ENCODE data around the gene SNX13. TPM values are rescaled to one million over a fixed set of nuclear protein-coding genes. Genes with fewer than 3 reads are reported as not detected.

SNX13 gene
- total RNA-seq, 2 donors from 2014 or later, result 63.2 to 63.8 TPM

GRCh38 chr7:17870406-17870805 lies 69.9 kb downstream of the SNX13 start:
- intact Hi-C loops (cut with DNase I, micrococcal nuclease), result no loop called here

GRCh38 chr7:17863809-17864143 lies 76.5 kb downstream of the SNX13 start:
- no peak for ATAC-seq
- intact Hi-C loops (cut with DNase I, micrococcal nuclease), result no loop called here

More at GRCh38 chr7:17870406-17870805, 69.9 kb downstream of the SNX13 start:
- no peak for ATAC-seq
- DNase-seq, result no peak

GRCh38 chr7:17863095-17863808 lies 77.0 kb downstream of the SNX13 start:
- intact Hi-C loops (cut with DNase I, micrococcal nuclease), result no loop called here
- DNase-seq (no peak), ATAC-seq (no peak)

More at GRCh38 chr7:17863809-17864143, 76.5 kb downstream of the SNX13 start:
- DNase-seq, result no peak

GRCh38 chr7:17856251-17856650 lies 84.0 kb downstream of the SNX13 start:
- ATAC-seq (no peak), DNase-seq (no peak)
- intact Hi-C loops (cut with DNase I, micrococcal nuclease), result no loop called here

- no peak for ATAC-seq
- no peak for DNase-seq
- intact Hi-C loops (cut with DNase I, micrococcal nuclease), result no loop called here
Observed at GRCh38 chr7:17855202-17855601, 85.1 kb downstream of the SNX13 start.

GRCh38 chr7:17854261-17855047 lies 85.8 kb downstream of the SNX13 start:
- DNase-seq, result no peak
- ATAC-seq, result no peak
- intact Hi-C loops (cut with DNase I, micrococcal nuclease), result no loop called here

GRCh38 chr7:17852361-17852760 lies 87.9 kb downstream of the SNX13 start:
- no peak for DNase-seq
- ATAC-seq, result no peak
- intact Hi-C loops (cut with DNase I, micrococcal nuclease), result no loop called here

- no peak for ATAC-seq
- intact Hi-C loops (cut with DNase I, micrococcal nuclease), result no loop called here
- no peak for DNase-seq
Observed at GRCh38 chr7:17849504-17849903, 90.8 kb downstream of the SNX13 start.

GRCh38 chr7:17848516-17848915 lies 91.8 kb downstream of the SNX13 start:
- intact Hi-C loops (cut with DNase I, micrococcal nuclease), result no loop called here
- ATAC-seq (no peak), DNase-seq (no peak)

GRCh38 chr7:17846935-17847334 lies 93.4 kb downstream of the SNX13 start:
- intact Hi-C loops (cut with DNase I, micrococcal nuclease), result no loop called here
- DNase-seq, result no peak
- no peak for ATAC-seq

GRCh38 chr7:17845197-17845547 lies 95.1 kb downstream of the SNX13 start:
- ATAC-seq, result no peak
- intact Hi-C loops (cut with DNase I, micrococcal nuclease), result no loop called here
- no peak for DNase-seq

GRCh38 chr7:17844514-17845196 lies 95.6 kb downstream of the SNX13 start:
- intact Hi-C loops (cut with DNase I, micrococcal nuclease), result no loop called here
- ATAC-seq, result no peak
- no peak for DNase-seq

GRCh38 chr7:17844022-17844421 lies 96.3 kb downstream of the SNX13 start:
- intact Hi-C loops (cut with DNase I, micrococcal nuclease), result no loop called here
- DNase-seq (no peak), ATAC-seq (no peak)

- ATAC-seq (no peak), DNase-seq (no peak)
- intact Hi-C loops (cut with DNase I, micrococcal nuclease), result no loop called here
Observed at GRCh38 chr7:17843041-17843440, 97.3 kb downstream of the SNX13 start.

- no peak for DNase-seq
- ATAC-seq, result peak; percentile 26
- intact Hi-C loops (cut with DNase I, micrococcal nuclease), result no loop called here
Observed at GRCh38 chr7:17832820-17833355, 107.4 kb downstream of the SNX13 start.

- DNase-seq (no peak), ATAC-seq (no peak)
- intact Hi-C loops (cut with DNase I, micrococcal nuclease), result no loop called here
Observed at GRCh38 chr7:17832242-17832641, 108.1 kb downstream of the SNX13 start.

- no peak for DNase-seq
Observed at GRCh38 chr7:17830206-17830605, 110.1 kb downstream of the SNX13 start.

GRCh38 chr7:17829001-17829400 lies 111.3 kb downstream of the SNX13 start:
- no peak for ATAC-seq
- intact Hi-C loops (cut with DNase I, micrococcal nuclease), result no loop called here
- DNase-seq, result no peak

More at GRCh38 chr7:17830206-17830605, 110.1 kb downstream of the SNX13 start:
- intact Hi-C loops (cut with DNase I, micrococcal nuclease), result no loop called here
- no peak for ATAC-seq

GRCh38 chr7:17822547-17823173 lies 117.6 kb downstream of the SNX13 start:
- DNase-seq (no peak), ATAC-seq (no peak)
- intact Hi-C loops (cut with DNase I, micrococcal nuclease), result no loop called here
